T-helper 22 cell (primary cell): ENCODE measurements around the gene TRIM37.

Experiments
- DNase-seq: peaks from one replicate; pipeline ENCODE4 v3.0.0-alpha.2; 2020; ENCODE audit warnings: low read depth

TRIM37 gene

DNA sequence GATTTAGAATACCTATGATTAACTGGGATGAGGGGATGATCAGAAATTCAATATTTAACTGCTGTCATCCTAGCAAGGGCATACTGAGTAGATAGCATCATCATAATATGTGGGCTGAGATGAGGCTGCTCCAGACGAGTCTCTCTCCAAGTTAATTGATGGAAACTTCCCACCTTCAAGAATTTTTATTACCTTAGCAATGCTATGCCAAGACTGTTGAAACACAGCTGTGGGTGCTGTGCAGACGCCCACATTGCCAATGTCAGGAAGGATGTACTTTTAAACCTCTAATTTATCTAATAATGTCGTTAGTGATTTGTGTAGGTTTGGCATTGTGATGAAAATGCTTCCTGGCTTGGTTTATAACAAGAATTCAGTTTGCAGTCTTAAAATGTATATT is 170.4 kb downstream of the TRIM37 start:
- no peak for DNase-seq

DNA sequence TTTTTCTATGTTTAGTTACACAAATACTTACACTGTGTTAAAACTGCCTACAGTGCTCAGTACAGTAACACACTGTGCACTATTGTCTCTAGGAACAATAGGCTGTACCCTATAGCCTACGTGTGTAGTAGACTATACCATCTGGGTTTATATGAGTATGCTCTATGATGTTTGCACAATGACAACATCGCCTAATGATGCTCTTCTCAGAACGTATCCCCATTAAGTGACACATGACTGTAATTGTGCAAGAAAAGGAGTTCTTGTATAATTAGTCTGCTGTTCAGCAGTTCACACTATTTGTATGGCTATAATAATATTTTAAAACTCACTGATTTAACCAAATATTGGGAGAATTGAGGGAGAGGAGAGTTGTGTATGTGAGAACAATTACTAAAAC is 173.7 kb downstream of the TRIM37 start:
- no peak for DNase-seq
